Effector CD4-positive, alpha-beta T cell (primary cell): Measurements from ENCODE around the gene TTC1.
"Not testable (repeated sequence)": the region's sequence is repeated elsewhere in the genome, so short reads cannot be mapped to it uniquely, and the experiment has no call there.

Experiments
- DNase-seq: peaks from one replicate; pipeline ENCODE4 v3.0.0-alpha.2; 2020

The TTC1 gene

DNA sequence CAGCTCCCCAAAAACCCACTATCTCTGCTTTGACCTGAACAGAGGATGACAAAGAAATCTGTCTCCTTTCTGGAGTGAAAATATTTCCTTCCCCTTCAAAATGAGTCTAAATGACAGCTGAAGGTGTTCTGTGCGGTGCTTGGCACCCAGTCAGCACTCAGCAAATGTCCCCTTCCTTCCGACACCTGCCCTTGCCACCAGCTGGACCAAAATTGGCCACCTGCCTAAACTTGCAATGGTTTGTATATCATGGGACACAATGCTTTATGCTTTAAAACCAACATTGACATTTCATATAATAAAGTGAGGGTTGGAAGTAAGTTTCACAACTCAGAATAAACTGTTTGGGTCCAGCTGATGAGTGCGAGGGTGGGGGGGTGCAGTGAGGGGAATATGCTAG lies 7.5 kb upstream of the TTC1 start:
- DNase-seq = no peak

DNA sequence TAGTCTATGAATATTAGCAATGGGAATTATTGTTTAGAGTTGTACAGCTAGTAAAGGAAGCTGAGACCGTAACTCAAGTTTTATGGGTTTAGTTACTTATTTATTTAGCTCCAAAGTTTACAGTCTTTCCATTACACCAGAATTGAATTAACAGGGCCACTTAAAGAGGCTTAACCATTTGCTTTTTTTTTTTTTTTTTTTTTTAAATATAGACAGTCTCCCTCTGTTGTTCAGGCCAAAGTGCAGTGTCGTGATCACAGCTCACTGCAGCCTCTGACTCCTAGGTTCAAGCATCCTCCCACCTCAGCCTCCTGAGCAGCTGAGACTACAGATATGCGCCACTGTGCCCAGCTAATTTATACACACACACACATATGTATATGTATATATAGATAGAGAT lies 1.4 kb upstream of the TTC1 start:
- DNase-seq = no peak

DNA sequence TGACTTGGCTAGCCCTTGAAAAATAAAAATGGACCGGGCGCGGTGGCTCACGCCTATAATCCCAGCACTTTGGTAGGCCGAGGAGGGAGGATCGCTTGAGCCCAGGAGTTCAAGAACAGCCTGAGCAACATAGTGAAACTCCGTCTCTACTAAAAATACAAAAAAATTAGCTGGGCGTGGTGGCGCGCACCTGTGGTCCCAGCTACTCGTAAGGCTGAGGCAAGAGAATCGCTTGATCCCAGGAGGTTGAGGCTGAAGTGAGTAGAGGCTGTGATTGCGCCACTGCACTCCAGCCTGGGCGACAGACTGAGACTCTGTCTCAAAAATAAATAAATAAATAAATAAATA lies 436 bp upstream of the TTC1 start:
- not testable (repeated sequence) for DNase-seq

DNA sequence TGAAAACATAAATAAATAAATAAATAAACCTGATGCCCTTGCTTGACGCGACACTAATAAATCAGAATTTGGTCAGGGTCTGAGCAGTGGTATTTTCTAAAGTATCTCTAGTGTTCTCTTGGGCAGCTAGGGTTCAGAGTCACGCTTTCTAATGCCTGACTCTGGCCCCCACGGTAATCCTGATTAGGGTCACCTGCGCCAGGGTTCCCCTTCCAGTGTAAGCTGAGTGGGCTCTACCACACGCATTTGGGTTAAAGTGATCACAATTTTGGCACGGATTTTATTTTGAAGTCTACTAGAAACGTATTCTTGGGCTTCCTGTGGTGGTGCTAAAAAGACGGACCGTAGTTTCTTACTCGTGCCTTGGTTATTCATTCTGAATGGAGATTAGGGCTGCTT lies 651 bp downstream of the TTC1 start:
- DNase-seq = no peak

DNA sequence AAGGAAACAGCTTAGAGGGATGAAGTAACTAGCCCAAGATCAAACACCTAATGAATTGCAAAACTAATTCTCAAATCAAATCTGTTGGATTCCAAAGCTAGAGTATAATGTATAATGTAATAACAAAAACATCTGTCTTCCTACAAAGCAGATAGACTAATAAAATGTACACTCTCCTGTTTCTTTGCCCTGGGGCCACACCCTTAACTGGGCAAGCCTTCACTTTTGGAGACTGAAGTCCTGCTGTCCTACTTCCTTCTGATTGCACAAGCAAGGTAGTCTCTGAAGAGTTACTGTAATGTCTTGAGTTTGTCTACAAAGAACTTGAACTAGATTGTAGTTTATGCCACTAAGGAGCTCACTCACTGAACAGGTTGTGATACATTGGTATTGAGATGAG lies 2.5 kb downstream of the TTC1 start:
- no peak for DNase-seq

DNA sequence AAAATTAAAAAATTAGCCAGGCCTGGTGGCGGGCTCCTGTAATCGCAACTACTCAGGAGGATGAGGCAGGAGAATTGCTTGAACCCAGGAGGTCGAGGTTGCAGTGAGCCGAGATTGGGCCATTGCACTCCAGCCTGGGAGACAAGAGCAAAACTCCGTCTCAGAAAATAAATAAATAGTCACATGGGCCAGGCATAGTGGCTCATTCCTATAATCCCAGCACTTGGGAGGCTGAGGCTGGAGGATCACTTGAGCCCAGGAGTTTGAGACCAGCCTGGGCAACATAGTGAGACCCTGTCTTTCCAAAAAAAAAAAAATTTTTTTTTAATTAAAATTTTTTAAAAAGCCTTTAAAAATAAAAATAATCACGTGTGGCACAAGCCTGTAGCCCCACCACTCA lies 5.3 kb downstream of the TTC1 start:
- not testable (repeated sequence) for DNase-seq

DNA sequence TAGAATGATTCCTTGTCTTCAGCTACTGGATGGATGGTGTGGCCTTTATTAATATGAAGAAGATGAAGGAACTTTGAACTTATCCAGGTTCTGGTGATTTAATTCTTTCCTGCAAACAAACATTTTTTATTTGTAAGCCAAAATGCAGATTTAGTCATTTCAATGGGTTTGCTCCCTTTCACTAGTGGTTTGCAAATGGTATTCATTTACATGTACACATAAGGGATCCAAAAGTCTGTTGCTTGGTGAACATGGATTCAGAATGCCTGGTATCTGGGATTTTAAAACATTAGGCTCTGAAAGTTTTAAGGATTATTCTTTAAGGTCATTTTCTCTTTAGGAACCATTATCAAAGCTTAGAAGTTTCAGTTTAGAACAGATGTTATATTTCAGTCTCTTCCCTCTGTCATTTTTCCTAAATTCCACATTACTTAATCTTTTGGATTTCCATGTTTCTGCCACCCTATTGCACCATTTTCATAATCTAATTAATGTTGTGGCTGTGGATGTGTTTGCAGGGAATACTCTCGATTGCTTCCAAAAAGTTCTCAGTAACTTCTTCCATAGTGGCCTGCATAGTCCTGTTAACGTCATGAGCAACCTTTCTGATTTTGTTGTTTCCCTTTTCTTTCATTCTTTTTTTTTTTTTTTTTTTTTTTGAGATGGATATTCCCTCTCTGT lies 10.1 kb downstream of the TTC1 start:
- DNase-seq = no peak

DNA sequence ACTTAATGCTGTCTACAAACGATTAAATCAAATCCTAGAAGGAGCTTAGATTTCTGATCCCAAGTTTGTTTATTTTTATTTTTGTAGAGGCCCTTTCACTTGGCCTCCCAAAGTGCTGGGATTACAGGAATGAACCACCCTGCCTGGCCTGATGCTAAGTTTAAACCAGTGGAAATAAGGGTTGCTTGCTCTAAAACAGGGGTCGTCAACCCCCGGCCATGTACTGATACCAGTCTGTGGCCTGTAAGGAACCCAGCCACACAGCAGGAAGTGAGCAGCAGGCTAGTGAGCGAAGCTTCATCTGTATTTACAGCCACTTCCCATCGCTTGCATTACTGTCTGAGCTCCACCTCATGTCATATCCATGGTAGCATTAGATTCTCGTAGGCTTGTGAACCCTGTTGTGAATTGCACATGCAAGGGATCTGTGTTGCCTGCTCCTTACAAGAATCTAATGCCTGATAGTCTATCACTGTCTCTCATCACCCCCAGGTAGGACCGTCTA lies 11.4 kb downstream of the TTC1 start:
- DNase-seq = no peak

DNA sequence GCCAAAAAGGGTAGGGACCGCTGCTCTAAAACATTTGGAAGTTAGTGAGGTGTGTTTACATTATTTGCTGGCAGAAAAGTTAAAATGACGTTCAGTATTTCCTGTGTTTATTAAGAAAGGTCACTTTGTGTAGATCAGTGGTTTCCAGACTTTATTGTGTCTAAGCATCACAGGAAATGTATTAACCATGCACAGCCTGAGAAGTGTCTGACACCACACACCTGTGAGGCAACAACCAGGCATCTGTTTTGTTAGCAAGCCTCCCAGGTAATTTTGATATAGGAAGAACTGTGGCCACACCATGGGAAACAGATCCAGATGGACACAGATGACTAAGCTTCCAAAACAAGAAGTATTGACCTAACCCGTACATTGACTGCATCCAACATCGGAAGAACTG lies 12.0 kb downstream of the TTC1 start:
- DNase-seq = no peak

DNA sequence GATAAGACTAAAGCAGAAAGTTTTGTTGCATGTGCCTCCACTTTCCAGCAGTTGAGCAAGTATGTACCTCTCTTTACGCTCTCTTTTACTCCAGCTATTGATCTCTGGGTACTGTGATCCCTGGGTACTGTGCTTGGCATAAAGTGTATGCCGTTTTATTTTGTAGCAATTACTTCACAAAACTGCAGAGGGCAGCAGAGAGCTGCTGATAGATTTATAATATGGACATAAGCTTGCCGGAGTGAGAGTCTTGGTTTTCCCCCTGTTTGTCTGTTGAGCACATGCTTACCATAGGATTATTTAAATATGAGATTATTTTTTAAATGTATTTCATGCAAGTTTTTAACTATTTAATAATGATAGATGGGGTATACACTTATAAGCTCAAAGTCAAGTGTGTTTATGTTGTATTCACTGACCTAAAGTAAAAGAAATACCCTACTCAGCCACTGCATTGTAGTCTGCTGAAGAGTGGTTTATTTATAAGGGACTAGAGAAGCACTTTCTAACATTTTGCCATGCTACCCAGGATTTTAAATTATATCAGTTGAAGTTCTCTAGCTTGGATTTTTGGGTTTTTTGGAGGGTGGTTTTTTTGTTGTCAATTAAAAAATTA lies 13.0 kb downstream of the TTC1 start:
- DNase-seq = peak; percentile 56

DNA sequence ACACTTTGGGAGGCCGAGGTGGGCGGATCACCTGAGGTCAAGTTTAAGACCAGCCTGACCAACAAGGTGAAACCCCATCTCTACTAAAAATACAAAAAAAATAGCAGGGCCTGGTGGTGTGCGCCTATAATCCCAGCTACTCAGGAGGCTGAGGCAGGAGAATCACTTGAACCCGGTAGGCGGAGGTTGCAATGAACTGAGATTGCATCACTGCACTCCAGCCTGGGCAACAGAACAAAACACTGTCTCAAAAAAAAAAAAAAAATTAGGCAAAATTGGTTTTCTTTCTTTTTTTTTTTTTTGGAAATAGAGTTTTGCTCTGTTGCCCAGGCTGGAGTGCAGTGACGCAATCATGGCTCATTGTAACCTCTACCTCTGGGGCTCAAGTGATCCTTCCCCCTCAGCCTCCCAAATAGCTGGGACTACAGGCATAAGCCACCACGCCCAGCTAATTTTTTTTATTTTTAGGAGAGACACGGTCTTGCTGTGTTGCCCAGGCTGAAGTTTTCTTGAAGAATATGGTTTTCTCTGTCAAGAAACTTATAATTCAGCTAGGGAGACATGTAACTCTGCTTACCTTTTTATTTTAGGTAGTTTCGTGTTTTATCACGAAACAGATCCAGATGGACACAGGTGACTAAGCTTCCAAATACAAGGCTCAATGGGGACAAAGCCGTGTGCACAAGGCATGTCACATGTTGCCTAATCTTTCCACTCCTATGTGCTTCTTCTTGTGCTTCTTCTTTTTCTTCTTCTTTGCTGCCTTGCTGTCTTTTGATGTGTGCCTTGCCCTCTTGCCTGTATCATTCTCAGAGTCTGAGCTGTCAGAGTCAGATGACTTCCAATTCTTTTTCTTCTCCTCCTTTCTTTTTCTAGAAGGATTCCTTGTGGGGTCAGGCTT lies 14.3 kb downstream of the TTC1 start:
- DNase-seq = no peak

DNA sequence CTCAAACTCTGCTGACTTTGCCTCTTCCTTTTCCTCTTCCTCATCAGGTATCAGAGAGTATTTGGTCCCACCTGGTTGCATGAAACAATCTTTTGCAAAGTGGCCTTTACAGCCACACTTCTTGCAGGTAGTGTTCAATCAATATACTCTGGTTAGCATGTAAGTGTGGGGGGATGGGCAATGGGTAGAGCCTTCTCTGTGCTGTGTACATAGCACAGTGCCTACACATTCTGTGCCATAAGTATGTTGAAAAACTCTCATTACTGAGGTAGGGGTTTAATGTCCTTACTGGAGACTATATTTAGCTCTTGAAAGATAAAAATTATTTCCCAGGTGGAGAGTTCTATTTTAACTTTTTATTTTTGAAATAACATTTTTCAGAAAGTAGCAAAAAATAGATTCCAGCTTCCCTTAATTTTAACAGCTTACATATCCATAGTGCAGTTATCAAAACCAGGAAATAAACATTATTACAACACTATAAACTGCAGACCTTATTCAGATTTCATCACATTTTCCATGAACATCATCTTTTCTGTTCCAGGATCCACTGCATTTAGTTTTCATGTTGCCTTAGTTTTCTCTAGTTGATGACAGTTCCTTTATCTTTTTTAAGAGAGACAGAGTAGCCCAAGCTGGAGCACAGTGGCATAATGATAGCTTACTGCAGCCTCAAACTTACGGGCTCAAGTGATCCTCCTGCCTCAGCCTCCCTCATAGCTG lies 15.1 kb downstream of the TTC1 start:
- no peak for DNase-seq

DNA sequence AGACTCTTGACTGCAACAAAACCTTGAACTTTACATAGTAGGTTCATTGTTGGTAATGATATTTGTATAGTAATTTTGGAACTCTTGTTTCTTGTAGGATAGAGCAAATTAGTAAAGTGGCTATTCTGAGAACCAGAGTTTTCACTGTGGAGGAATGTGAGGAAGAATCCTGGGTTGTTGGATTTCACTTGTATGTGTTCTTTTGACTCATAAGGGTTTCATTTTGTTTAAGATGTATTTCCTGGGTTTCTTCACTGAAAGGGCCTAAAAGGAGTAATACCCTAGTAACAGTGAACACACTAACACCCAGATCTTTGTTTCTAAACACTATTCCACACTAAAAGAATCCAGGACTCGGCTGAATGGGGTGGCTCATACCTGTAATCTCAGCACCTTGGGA lies 20.1 kb downstream of the TTC1 start:
- DNase-seq = no peak

DNA sequence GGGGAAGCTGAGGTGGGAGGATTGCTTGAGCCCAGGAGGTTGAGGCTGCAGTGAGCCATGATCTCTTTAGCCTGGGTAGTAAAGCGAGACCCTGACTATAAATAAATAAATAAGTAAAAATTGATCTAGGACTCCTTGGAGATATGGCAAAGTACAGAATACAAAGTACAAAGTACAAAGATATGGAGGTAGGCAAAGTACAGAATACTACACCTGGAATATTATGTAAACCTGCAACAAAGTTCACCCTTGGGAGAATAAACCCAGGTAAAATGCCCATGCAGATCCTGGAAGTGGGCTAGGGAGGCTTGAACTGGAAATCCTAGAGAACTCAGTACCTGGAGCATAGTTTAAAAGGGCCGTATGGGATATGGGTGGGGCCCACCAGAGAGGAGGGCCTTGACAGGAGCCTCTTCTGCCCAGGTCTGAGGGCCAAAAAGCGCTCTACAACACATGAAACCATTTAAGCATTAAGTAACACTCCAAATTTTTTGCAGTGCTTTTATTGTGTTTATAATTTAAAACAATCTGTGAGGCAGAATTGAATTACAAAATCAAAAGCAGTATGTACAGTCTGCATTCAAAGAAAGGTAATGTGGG lies 20.7 kb downstream of the TTC1 start:
- DNase-seq = no peak

DNA sequence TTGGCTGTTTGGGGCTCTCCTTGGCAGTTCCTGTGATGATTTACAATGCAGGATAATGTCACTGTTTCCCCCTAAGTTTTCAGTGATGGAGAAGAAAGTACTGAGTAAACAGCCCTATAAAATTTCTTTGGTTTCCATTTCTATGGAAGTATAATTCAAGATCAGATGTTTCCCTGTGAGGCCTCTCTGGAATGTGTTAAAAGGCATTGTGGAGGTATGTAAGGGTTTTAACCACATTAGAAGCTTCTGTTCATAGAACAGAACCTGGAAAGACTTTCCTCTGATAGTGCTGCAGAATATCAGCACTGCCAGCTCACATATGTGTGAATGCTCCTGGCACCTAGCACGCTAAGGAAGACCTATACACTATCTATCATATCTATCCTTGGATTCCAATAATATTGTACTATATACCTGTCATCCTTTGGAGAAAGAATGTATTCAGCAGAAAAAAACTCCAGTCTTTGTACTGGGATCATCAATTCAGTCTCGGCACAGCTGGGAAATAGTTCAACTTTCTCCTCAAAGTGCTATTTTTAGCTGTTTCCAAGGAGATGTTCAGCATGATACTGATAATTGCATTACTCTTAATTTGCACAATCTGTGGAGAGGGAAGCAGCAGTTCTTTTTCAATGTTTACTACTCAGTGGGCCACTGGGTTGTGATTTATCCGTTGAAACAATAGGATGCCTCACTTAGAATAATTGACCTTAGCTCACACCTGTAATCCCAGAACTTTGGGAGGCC lies 21.9 kb downstream of the TTC1 start:
- DNase-seq = no peak

DNA sequence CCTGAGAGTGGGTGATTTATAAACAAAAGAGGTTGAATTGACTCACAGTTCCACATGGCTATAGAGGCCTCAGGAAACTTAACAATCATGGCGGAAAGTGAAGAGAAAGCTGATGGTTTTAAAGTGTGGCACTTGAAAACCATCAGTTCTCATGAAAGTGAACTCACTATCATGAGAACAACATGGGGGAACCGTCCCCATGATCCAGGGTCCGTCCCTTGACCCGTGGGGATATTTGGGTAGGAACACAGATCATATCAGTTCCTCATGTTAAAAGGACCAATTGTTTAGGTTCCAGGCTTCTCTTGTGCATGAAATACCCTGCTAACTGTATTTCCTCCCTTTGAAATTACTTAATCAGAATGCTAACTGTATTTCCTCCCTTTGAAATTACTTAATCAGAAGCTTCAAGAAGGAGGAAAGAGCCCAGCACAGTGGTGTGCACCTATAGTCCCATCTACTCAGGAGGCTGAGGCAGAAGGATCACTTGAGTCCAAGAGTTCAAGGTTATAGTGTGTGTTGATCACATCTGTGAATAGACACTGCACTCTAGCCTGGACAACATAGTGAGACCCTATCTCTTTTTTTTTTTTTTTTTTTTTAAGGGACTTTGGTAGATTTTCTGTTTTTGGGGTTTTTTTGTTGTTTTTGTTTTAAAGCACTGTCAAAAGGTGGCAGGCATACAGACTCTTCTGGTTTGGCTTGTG lies 24.8 kb downstream of the TTC1 start:
- no peak for DNase-seq

DNA sequence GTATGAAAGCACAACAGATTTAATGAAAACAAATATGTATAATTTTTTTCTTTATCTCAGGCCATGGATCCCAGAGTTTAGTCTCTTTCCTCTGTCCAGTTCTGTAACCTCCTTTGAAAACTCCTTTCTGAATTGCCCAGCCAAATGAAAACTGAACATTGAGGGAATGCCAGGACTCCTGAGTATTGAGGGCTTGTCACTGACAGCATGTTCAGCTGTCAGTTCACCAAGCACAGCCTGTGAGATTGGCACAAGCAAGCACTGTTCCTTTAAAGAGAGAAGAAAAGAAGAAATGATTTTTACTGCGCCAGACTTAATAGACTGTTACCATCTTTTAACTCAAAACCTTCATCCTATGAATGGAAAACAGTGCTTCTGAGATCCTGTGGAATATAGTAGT lies 27.3 kb downstream of the TTC1 start:
- no peak for DNase-seq

DNA sequence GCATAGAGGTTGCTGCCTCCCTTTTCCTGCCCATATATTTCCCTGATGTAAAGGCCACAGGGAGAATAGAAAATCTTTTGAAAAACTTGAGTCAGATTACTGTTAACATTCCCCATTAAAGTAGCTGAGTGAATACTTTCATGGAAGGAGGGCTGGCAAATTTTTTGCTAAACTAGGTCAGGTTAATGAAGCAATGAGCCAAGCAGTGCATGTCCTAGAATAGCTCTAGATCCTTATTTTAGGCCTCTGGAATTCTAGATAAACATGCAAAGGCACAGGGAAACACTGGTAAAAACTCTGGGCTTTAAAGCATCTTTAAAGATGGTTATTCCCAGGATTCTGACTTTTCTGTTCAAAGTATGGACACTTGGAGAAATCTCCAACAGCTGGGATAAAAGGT lies 27.9 kb downstream of the TTC1 start:
- no peak for DNase-seq

DNA sequence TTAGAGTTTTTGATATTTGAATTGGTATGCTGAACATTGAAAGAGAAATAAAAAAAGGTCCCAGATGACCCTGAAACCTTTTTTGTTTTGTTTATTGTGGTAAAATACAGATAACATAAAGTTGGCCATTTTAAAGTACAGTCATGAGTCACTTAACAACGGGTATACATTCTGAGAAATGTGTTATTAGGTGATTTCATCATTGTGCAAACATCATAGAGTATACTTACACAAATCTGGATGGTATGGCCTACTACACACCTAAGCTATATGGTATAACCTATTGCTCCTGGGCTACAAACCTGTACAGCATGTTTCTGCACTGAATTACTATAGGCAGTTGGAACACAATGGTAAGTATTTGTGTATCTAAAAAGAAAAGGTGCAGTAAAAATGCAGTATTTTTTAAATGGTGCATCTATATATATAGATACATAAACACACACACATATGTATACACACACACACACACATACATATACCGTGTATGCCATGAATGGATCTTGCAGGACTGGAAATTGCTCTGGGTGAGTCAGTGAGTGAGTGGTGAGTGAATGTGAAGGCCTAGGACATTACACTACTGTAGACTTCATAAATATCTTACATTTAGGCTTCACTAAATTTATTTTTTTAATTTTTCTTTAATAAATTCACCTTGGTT lies 31.0 kb downstream of the TTC1 start:
- no peak for DNase-seq

DNA sequence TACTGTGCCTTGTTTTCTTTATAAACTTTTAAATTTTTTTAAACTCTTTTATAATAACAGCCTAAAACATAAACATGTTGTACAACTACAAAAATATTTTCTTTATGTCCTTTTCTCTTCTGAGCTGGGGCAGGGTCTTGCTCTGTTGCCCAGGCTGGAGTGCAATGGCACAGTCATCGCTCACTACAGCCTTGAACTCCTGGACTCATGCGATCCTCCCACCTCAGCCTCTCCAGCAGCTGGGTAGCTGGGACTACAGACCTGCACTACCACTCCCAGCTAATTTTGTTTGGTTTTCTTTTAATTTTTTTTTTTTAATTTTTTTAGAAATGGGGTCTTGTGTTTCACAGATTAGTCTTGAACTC lies 31.5 kb downstream of the TTC1 start:
- DNase-seq = no peak

DNA sequence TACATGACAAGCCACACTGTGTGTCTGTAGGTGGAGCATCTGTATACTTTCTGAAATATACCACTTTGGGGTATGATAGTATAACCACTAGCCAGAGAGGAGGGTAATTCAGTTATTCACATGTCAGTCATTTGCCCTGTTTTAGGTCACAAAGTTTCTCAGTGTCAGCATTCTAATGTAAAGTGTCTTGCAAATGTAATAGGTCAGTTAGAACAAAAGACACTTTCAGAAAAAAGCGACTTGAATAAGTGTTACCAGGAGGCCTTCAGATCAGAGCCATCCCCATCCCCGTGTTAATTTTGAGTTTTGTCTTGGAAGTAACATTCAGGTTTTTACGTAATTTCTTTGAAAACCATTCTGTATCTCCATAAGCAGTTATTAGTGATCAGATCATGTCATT lies 33.7 kb downstream of the TTC1 start:
- DNase-seq = no peak
